Activated CD8-positive, alpha-beta T cell treated with anti-CD3 and anti-CD28 coated beads, Interleukin-2, amount 10 ng/mL, durations not matched to agents 7 days and 5 days (primary cell): ENCODE results near the gene PRKAG2. TPM values are rescaled to one million over a fixed set of nuclear protein-coding genes. Genes with fewer than 3 reads are reported as not detected.
"Not testable (repeated sequence)": the region's sequence is repeated elsewhere in the genome, so short reads cannot be mapped to it uniquely, and the experiment has no call there.

ENCODE experiments used
- ATAC-seq: fragments of 150-1000 bp; cut with Tn5 transposase; one replicate; pipeline ENCODE4 v1.10.0; 2021; ENCODE audit warnings: moderate library complexity
- CTCF ChIA-PET: fragments of 350-600 bp; sonication (Branson Sonifier 250); formaldehyde crosslinking; loops from one replicate; lab custom pipeline; 2021; ENCODE audit warnings: antibody characterized with exemption; lab: Charles Lee
- POLR2A ChIA-PET: fragments of 350-600 bp; sonication (Branson Sonifier 250); formaldehyde crosslinking; loops from one replicate; lab custom pipeline; 2021; ENCODE audit warnings: antibody characterized with exemption; lab: Charles Lee
- DNase-seq: peaks from one replicate; pipeline ENCODE4 v3.0.0-alpha.2; 2020
- H3K27ac Mint-ChIP-seq: one replicate; pipeline ENCODE4 v1.8.0; 2021; ENCODE audit warnings: mild to moderate bottlenecking, mixed read lengths
- H3K27me3 Mint-ChIP-seq: one replicate; pipeline ENCODE4 v1.8.0; 2021; ENCODE audit warnings: low read depth, mixed read lengths
- H3K36me3 Mint-ChIP-seq: one replicate; pipeline ENCODE4 v1.8.0; 2021; ENCODE audit warnings: low read depth, mixed read lengths
- H3K4me1 Mint-ChIP-seq: one replicate; pipeline ENCODE4 v1.8.0; 2021; ENCODE audit warnings: low read depth, mixed read lengths
- H3K4me3 Mint-ChIP-seq: one replicate; pipeline ENCODE4 v1.8.0; 2021; ENCODE audit warnings: mild to moderate bottlenecking, mixed read lengths
- H3K9me3 Mint-ChIP-seq: one replicate; pipeline ENCODE4 v1.8.0; 2022; ENCODE audit warnings: mixed read lengths; ENCODE audit not compliant: insufficient read depth
- total RNA-seq, 2 experiments: library from RNA; stranded (reverse); gene quantifications; one replicate each; pipeline ENCODE4 v1.2.3, GENCODE V29; 2021

The PRKAG2 gene
- total RNA-seq, 2 experiments from 2014 or later: 23.6 to 28.3 TPM

GRCh38 chr7:151917791-151918509 lies 41.0 kb upstream of the PRKAG2 start:
- ChIA-PET POLR2A (no interaction called here), CTCF (interaction anchor here (0.7 kb wide), 1 partner anchor 392 kb away, joined by 3 read pairs; no protein-coding TSS in a partner anchor)
- H3K27me3 Mint-ChIP-seq: peaks cover 11% of the 10 kb centered on the region
- no peaks in the 10 kb centered on the region for H3K9me3 Mint-ChIP-seq
- H3K27ac Mint-ChIP-seq: no peak overlapping the region
- no peaks in the 10 kb centered on the region for H3K36me3 Mint-ChIP-seq
- no peak overlapping the region for H3K4me3 Mint-ChIP-seq
- no peaks in the 10 kb centered on the region for H3K4me1 Mint-ChIP-seq
- DNase-seq: no peak
- no peak for ATAC-seq

- H3K9me3 Mint-ChIP-seq: no peaks in the 10 kb centered on the region
- POLR2A ChIA-PET: no interaction called here
- H3K36me3 Mint-ChIP-seq: no peaks in the 10 kb centered on the region
- no peaks in the 10 kb centered on the region for H3K4me1 Mint-ChIP-seq
- peaks cover 8% of the 10 kb centered on the region for H3K27me3 Mint-ChIP-seq
- no peak for ATAC-seq
- H3K27ac Mint-ChIP-seq: no peak overlapping the region
- no peak for DNase-seq
- CTCF ChIA-PET: no interaction called here
- no peak overlapping the region for H3K4me3 Mint-ChIP-seq
Measured at GRCh38 chr7:151914051-151914450, 37.1 kb upstream of the PRKAG2 start.

- CTCF ChIA-PET, ATAC-seq, H3K36me3 Mint-ChIP-seq, H3K4me1 Mint-ChIP-seq, POLR2A ChIA-PET, H3K9me3 Mint-ChIP-seq, H3K4me3 Mint-ChIP-seq, DNase-seq, H3K27ac Mint-ChIP-seq: not testable (repeated sequence)
- peaks cover 23% of the 10 kb centered on the region for H3K27me3 Mint-ChIP-seq
Measured at GRCh38 chr7:151910655-151911054, 33.7 kb upstream of the PRKAG2 start.

- CTCF ChIA-PET, DNase-seq: not testable (repeated sequence)
Measured at GRCh38 chr7:151907115-151907514, 30.2 kb upstream of the PRKAG2 start.

GRCh38 chr7:151905766-151906165 lies 28.9 kb upstream of the PRKAG2 start:
- H3K27me3 Mint-ChIP-seq: peaks cover 24% of the 10 kb centered on the region
- H3K9me3 Mint-ChIP-seq: no peaks in the 10 kb centered on the region
- no peak for ATAC-seq
- no peak overlapping the region for H3K27ac Mint-ChIP-seq
- no peaks in the 10 kb centered on the region for H3K36me3 Mint-ChIP-seq
- no peak for DNase-seq
- CTCF ChIA-PET: interaction anchor here (0.6 kb wide), 1 partner anchor 432 kb away, joined by 3 read pairs; no protein-coding TSS in a partner anchor
- H3K4me3 Mint-ChIP-seq: no peak overlapping the region
- POLR2A ChIA-PET: no interaction called here
- H3K4me1 Mint-ChIP-seq: no peaks in the 10 kb centered on the region

More at GRCh38 chr7:151907115-151907514, 30.2 kb upstream of the PRKAG2 start:
- ATAC-seq, H3K9me3 Mint-ChIP-seq, H3K4me3 Mint-ChIP-seq, POLR2A ChIA-PET, H3K27ac Mint-ChIP-seq, H3K4me1 Mint-ChIP-seq, H3K36me3 Mint-ChIP-seq: not testable (repeated sequence)
- H3K27me3 Mint-ChIP-seq: peaks cover 24% of the 10 kb centered on the region

- Mint-ChIP-seq H3K4me3 (no peak overlapping the region), H3K27ac (no peak overlapping the region), H3K4me1 (no peaks in the 10 kb centered on the region), H3K36me3 (no peaks in the 10 kb centered on the region), H3K9me3 (no peaks in the 10 kb centered on the region), H3K27me3 (peaks cover 24% of the 10 kb centered on the region)
- DNase-seq (no peak), ATAC-seq (no peak)
- CTCF ChIA-PET: interaction anchor here (0.6 kb wide), 1 partner anchor 432 kb away, joined by 3 read pairs; no protein-coding TSS in a partner anchor
- POLR2A ChIA-PET: no interaction called here
Measured at GRCh38 chr7:151905353-151905752, 28.4 kb upstream of the PRKAG2 start.

- H3K4me3 Mint-ChIP-seq: no peak overlapping the region
- ChIA-PET POLR2A (no interaction called here), CTCF (no interaction called here)
- H3K9me3 Mint-ChIP-seq: no peaks in the 10 kb centered on the region
- peaks cover 24% of the 10 kb centered on the region for H3K27me3 Mint-ChIP-seq
- no peak overlapping the region for H3K27ac Mint-ChIP-seq
- no peaks in the 10 kb centered on the region for H3K36me3 Mint-ChIP-seq
- no peaks in the 10 kb centered on the region for H3K4me1 Mint-ChIP-seq
- no peak for ATAC-seq
- no peak for DNase-seq
Measured at GRCh38 chr7:151904270-151904669, 27.4 kb upstream of the PRKAG2 start.

- H3K36me3 Mint-ChIP-seq: no peaks in the 10 kb centered on the region
- no peaks in the 10 kb centered on the region for H3K4me1 Mint-ChIP-seq
- ChIA-PET POLR2A (no interaction called here), CTCF (no interaction called here)
- ATAC-seq: no peak
- no peaks in the 10 kb centered on the region for H3K9me3 Mint-ChIP-seq
- H3K4me3 Mint-ChIP-seq: no peak overlapping the region
- H3K27me3 Mint-ChIP-seq: peaks cover 22% of the 10 kb centered on the region
- H3K27ac Mint-ChIP-seq: no peak overlapping the region
- DNase-seq: no peak
Measured at GRCh38 chr7:151903249-151904032, 26.5 kb upstream of the PRKAG2 start.

GRCh38 chr7:151902311-151902710 lies 25.4 kb upstream of the PRKAG2 start:
- ATAC-seq (no peak), DNase-seq (no peak)
- Mint-ChIP-seq H3K4me1 (no peaks in the 10 kb centered on the region), H3K36me3 (no peaks in the 10 kb centered on the region), H3K27me3 (peaks cover 21% of the 10 kb centered on the region), H3K9me3 (no peaks in the 10 kb centered on the region), H3K27ac (no peak overlapping the region), H3K4me3 (no peak overlapping the region)
- POLR2A ChIA-PET: no interaction called here
- CTCF ChIA-PET: no interaction called here

- no peak for ATAC-seq
- Mint-ChIP-seq H3K9me3 (no peaks in the 10 kb centered on the region), H3K4me1 (no peaks in the 10 kb centered on the region), H3K36me3 (no peaks in the 10 kb centered on the region), H3K27me3 (peaks cover 17% of the 10 kb centered on the region), H3K4me3 (no peak overlapping the region), H3K27ac (no peak overlapping the region)
- no peak for DNase-seq
- CTCF ChIA-PET: no interaction called here
- POLR2A ChIA-PET: no interaction called here
Measured at GRCh38 chr7:151901828-151902227, 24.9 kb upstream of the PRKAG2 start.

GRCh38 chr7:151900986-151901621 lies 24.2 kb upstream of the PRKAG2 start:
- ATAC-seq (no peak), DNase-seq (no peak)
- no peak overlapping the region for H3K27ac Mint-ChIP-seq
- no peaks in the 10 kb centered on the region for H3K4me1 Mint-ChIP-seq
- ChIA-PET POLR2A (no interaction called here), CTCF (interaction anchor here (0.7 kb wide), 1 partner anchor 119 kb away, joined by 3 read pairs; no protein-coding TSS in a partner anchor)
- H3K36me3 Mint-ChIP-seq: no peaks in the 10 kb centered on the region
- H3K9me3 Mint-ChIP-seq: no peaks in the 10 kb centered on the region
- no peak overlapping the region for H3K4me3 Mint-ChIP-seq
- H3K27me3 Mint-ChIP-seq: peaks cover 13% of the 10 kb centered on the region

GRCh38 chr7:151900591-151900985 lies 23.7 kb upstream of the PRKAG2 start:
- Mint-ChIP-seq H3K9me3 (no peaks in the 10 kb centered on the region), H3K27me3 (peaks cover 11% of the 10 kb centered on the region), H3K27ac (no peak overlapping the region), H3K4me3 (no peak overlapping the region), H3K4me1 (no peaks in the 10 kb centered on the region), H3K36me3 (no peaks in the 10 kb centered on the region)
- ATAC-seq: no peak
- no peak for DNase-seq
- ChIA-PET CTCF (interaction anchor here (0.7 kb wide), 1 partner anchor 118 kb away, joined by 3 read pairs; no protein-coding TSS in a partner anchor), POLR2A (no interaction called here)
